ENCODE results near the gene CIAO2B. TPM values are rescaled to one million over a fixed set of nuclear protein-coding genes. Genes with fewer than 3 reads are reported as not detected.

Gene CIAO2B
- polyA plus RNA-seq, 1 donor from 2014 or later: 339 TPM

DNA sequence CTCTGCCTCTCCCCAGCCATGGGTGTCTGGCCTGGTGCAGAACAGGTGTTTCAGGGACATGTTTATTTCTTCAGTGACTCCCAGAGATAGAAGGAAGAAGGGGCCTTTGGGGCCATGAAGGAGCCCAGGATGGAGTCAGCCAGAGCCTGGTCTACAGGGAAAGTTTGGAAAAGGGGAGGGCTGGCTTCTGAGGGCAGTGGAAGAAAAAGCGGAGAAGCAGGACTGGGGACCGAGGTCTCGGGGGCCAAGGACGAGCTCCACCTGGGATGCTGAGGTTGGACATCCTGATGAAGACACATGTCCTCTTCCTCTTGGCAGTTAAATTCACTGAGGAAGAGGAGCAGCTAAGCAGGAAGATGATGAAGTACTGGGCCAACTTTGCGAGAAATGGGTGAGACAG is 8.8 kb upstream of the CIAO2B start:
- H3K4me2 ChIP-seq (ENCODE audit: low read length): no peak overlapping the region
- H3K79me2 ChIP-seq (replicated peaks; ENCODE audit: insufficient read depth, low read length): no peaks in the 10 kb centered on the region
- H3K27ac ChIP-seq (ENCODE audit: low read length): no peak overlapping the region
- TF ChIP-seq, protein P1, sequence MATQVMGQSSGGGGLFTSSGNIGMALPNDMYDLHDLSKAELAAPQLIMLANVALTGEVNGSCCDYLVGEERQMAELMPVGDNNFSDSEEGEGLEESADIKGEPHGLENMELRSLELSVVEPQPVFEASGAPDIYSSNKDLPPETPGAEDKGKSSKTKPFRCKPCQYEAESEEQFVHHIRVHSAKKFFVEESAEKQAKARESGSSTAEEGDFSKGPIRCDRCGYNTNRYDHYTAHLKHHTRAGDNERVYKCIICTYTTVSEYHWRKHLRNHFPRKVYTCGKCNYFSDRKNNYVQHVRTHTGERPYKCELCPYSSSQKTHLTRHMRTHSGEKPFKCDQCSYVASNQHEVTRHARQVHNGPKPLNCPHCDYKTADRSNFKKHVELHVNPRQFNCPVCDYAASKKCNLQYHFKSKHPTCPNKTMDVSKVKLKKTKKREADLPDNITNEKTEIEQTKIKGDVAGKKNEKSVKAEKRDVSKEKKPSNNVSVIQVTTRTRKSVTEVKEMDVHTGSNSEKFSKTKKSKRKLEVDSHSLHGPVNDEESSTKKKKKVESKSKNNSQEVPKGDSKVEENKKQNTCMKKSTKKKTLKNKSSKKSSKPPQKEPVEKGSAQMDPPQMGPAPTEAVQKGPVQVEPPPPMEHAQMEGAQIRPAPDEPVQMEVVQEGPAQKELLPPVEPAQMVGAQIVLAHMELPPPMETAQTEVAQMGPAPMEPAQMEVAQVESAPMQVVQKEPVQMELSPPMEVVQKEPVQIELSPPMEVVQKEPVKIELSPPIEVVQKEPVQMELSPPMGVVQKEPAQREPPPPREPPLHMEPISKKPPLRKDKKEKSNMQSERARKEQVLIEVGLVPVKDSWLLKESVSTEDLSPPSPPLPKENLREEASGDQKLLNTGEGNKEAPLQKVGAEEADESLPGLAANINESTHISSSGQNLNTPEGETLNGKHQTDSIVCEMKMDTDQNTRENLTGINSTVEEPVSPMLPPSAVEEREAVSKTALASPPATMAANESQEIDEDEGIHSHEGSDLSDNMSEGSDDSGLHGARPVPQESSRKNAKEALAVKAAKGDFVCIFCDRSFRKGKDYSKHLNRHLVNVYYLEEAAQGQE (IDR thresholded peaks at IDR 0.05; ENCODE audit: borderline replicate concordance): no peak
- no peak overlapping the region for H2AFZ ChIP-seq (ENCODE audit: low read depth, low read length)
- H4K20me1 ChIP-seq (ENCODE audit: insufficient read depth): no peaks in the 10 kb centered on the region
- no peak overlapping the region for H3K4me3 ChIP-seq (ENCODE audit: low read length)
- H3K9me2 ChIP-seq (ENCODE audit: insufficient read depth, low read length): no peaks in the 10 kb centered on the region
- H3F3A ChIP-seq (ENCODE audit: insufficient read depth, low read length, poor library complexity, severe bottlenecking): no peaks in the 10 kb centered on the region
- H3K27me3 ChIP-seq (ENCODE audit: insufficient read depth, low read depth, low read length): peaks cover 4% of the 10 kb centered on the region
- no peaks in the 10 kb centered on the region for H3K9me3 ChIP-seq (ENCODE audit: low read length)
- no peaks in the 10 kb centered on the region for H3K36me3 ChIP-seq (ENCODE audit: insufficient read depth, low read length)
- H3K9ac ChIP-seq (ENCODE audit: low read length): no peak overlapping the region

DNA sequence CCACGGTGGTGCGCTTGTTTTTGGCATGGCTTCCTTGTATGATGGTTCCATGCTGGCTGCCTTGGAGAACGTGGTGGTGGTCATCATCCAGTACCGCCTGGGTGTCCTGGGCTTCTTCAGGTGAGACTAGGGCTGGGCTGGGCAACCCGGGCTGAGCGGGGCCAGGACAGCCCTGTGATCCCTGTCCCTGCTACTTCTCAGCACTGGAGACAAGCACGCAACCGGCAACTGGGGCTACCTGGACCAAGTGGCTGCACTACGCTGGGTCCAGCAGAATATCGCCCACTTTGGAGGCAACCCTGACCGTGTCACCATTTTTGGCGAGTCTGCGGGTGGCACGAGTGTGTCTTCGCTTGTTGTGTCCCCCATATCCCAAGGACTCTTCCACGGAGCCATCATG is 6.0 kb upstream of the CIAO2B start:
- H3K9me2 ChIP-seq (ENCODE audit: insufficient read depth, low read length): no peaks in the 10 kb centered on the region
- no peaks in the 10 kb centered on the region for H3K27me3 ChIP-seq (ENCODE audit: insufficient read depth, low read depth, low read length)
- H3K27ac ChIP-seq (ENCODE audit: low read length): no peak overlapping the region
- peaks cover 2% of the 10 kb centered on the region for H3K79me2 ChIP-seq (replicated peaks; ENCODE audit: insufficient read depth, low read length)
- H3K36me3 ChIP-seq (ENCODE audit: insufficient read depth, low read length): no peaks in the 10 kb centered on the region
- H3K9me3 ChIP-seq (ENCODE audit: low read length): no peaks in the 10 kb centered on the region
- H3K4me3 ChIP-seq (ENCODE audit: low read length): no peak overlapping the region
- no peak overlapping the region for H3K9ac ChIP-seq (ENCODE audit: low read length)
- peaks cover 5% of the 10 kb centered on the region for H4K20me1 ChIP-seq (ENCODE audit: insufficient read depth)
- TF ChIP-seq CTCF (IDR thresholded peaks at IDR 0.05; ENCODE audit: poor library complexity, severe bottlenecking) (no peak), TAF1 (IDR thresholded peaks at IDR 0.05; ENCODE audit: low read depth) (no peak), EP300 (conservative IDR thresholded peaks at IDR 0.05; ENCODE audit: poor library complexity, severe bottlenecking) (no peak), EZH2 (IDR thresholded peaks at IDR 0.05; ENCODE audit: borderline replicate concordance, insufficient read depth, low read length, poor library complexity, severe bottlenecking) (no peak), SMC3 (conservative IDR thresholded peaks at IDR 0.05; ENCODE audit: poor library complexity) (no peak), RAD21 (conservative IDR thresholded peaks at IDR 0.05) (no peak)
- H2AFZ ChIP-seq (ENCODE audit: low read depth, low read length): no peak overlapping the region
- H3F3A ChIP-seq (ENCODE audit: insufficient read depth, low read length, poor library complexity, severe bottlenecking): no peaks in the 10 kb centered on the region
- no peak overlapping the region for H3K4me2 ChIP-seq (ENCODE audit: low read length)

DNA sequence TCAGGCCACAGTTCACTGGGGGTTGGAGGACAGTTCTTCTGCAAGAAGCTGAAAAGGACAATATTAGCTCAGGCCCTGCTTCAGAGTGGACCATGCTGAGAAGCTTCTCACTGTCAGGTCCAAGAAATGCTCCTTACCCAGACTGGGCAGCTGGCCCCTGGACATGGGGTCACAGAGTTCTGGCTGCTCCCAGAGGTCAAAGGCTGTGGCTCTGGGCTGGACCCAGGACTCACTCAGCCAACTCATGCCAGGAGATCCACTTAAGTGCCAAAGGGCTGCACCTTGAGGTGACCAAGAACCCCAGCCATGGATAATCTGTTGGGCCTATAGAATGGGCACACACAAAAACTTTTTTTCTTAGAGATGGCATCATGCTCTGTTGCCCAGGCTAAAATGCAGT is 5.2 kb upstream of the CIAO2B start:
- Histone ChIP-seq H4K20me1 (ENCODE audit: insufficient read depth) (peaks cover 5% of the 10 kb centered on the region), H3K79me2 (replicated peaks; ENCODE audit: insufficient read depth, low read length) (peaks cover 4% of the 10 kb centered on the region), H3K9me3 (ENCODE audit: low read length) (no peaks in the 10 kb centered on the region), H3K4me2 (ENCODE audit: low read length) (no peak overlapping the region), H3K27ac (ENCODE audit: low read length) (no peak overlapping the region), H3K9ac (ENCODE audit: low read length) (no peak overlapping the region), H3K9me2 (ENCODE audit: insufficient read depth, low read length) (no peaks in the 10 kb centered on the region), H2AFZ (ENCODE audit: low read depth, low read length) (no peak overlapping the region), H3K36me3 (ENCODE audit: insufficient read depth, low read length) (no peaks in the 10 kb centered on the region), H3F3A (ENCODE audit: insufficient read depth, low read length, poor library complexity, severe bottlenecking) (no peaks in the 10 kb centered on the region), H3K4me3 (ENCODE audit: low read length) (no peak overlapping the region), H3K27me3 (ENCODE audit: insufficient read depth, low read depth, low read length) (no peaks in the 10 kb centered on the region)
- TF ChIP-seq TAF1 (IDR thresholded peaks at IDR 0.05; ENCODE audit: low read depth): no peak
- no peak for TF ChIP-seq POLR2AphosphoS5 (IDR thresholded peaks at IDR 0.05)
- no peak for TF ChIP-seq CTCF (IDR thresholded peaks at IDR 0.05; ENCODE audit: poor library complexity, severe bottlenecking)
- TF ChIP-seq MXI1 (conservative IDR thresholded peaks at IDR 0.05; ENCODE audit: poor library complexity, severe bottlenecking): no peak
- TF ChIP-seq EZH2 (IDR thresholded peaks at IDR 0.05; ENCODE audit: borderline replicate concordance, insufficient read depth, low read length, poor library complexity, severe bottlenecking): no peak
- no peak for TF ChIP-seq EP300 (conservative IDR thresholded peaks at IDR 0.05; ENCODE audit: poor library complexity, severe bottlenecking)
- TF ChIP-seq, protein P1 (IDR thresholded peaks at IDR 0.05; ENCODE audit: borderline replicate concordance): no peak
- no peak for TF ChIP-seq SMC3 (conservative IDR thresholded peaks at IDR 0.05; ENCODE audit: poor library complexity)
- TF ChIP-seq RAD21 (conservative IDR thresholded peaks at IDR 0.05): no peak
